Right atrium auricular region (tissue), 2 donors: ENCODE data around the gene PHF5A. TPM values are rescaled to one million over a fixed set of nuclear protein-coding genes. Genes with fewer than 3 reads are reported as not detected.

Experiments used
- DNase-seq: peaks from one replicate; pipeline ENCODE4 v3.0.0-alpha.2; 2019; ENCODE audit warnings: low spot score
- H3K27ac ChIP-seq, 2 donors: fragments of 200-600 bp; sonication (generic); 1 replicate in 1 of 2; 2 replicates in 1 of 2; pipeline ENCODE4 v1.5.1; 2016 to 2019
- H3K27me3 ChIP-seq, 2 donors: fragments of 200-600 bp; sonication (generic); one replicate each; pipeline versions ENCODE4 v1.5.1 to v1.6.0; 2017 to 2019
- H3K36me3 ChIP-seq: fragments of 200-600 bp; sonication (generic); one replicate; pipeline ENCODE4 v1.5.1; 2016
- H3K4me1 ChIP-seq, 2 donors: fragments of 200-600 bp; sonication (generic); one replicate each; pipeline versions ENCODE4 v1.5.1 to v1.6.0; 2017 to 2019
- H3K4me3 ChIP-seq, 2 donors: fragments of 200-600 bp; sonication (generic); 1 replicate in 1 of 2; 2 replicates in 1 of 2; pipeline ENCODE4 v1.5.1; 2017 to 2019; ENCODE audit warnings: mild to moderate bottlenecking in 1 of 2, moderate library complexity in 1 of 2
- H3K9me3 ChIP-seq, 2 donors: fragments of 200-600 bp; sonication (generic); one replicate each; pipeline ENCODE4 v1.5.1; 2019
- CTCF ChIP-seq, 2 donors: fragments of 200-600 bp; sonication (generic); IDR thresholded peaks; one replicate each; pipeline ENCODE4 v1.5.1; 2019; ENCODE audit warnings: antibody characterized with exemption in 2 of 2
- total RNA-seq, 2 donors: library from RNA; depleted of rRNA; stranded (reverse); fragments of >200 nt; gene quantifications; one replicate each; pipeline ENCODE4 v1.1.0, GENCODE V29; 2016

PHF5A gene
- total RNA-seq, 2 donors from 2014 or later: 19.3 to 23.5 TPM

GRCh38 chr22:41504816-41505215, 36.3 kb upstream of the PHF5A start:
- DNase-seq: no peak
- H3K9me3 ChIP-seq: no peaks in the 10 kb centered on the region
- H3K4me3 ChIP-seq: no peak overlapping the region
- TF ChIP-seq CTCF (IDR thresholded peaks at IDR 0.05): no peak
- H3K36me3 ChIP-seq: peaks cover 67% of the 10 kb centered on the region
- H3K27ac ChIP-seq: peak overlapping the region; percentile 23 to 79
- H3K27me3 ChIP-seq: no peaks in the 10 kb centered on the region
- H3K4me1 ChIP-seq: peaks cover 0 to 61% of the 10 kb centered on the region in 2 donors

- H3K27me3 ChIP-seq: no peaks in the 10 kb centered on the region
- peaks cover 0 to 65% of the 10 kb centered on the region in 2 donors for H3K4me1 ChIP-seq
- no peak for TF ChIP-seq CTCF (IDR thresholded peaks at IDR 0.05)
- H3K27ac ChIP-seq: peak overlapping the region; percentile 72 to 79
- H3K36me3 ChIP-seq: peaks cover 67% of the 10 kb centered on the region
- H3K9me3 ChIP-seq: no peaks in the 10 kb centered on the region
- DNase-seq: no peak
- H3K4me3 ChIP-seq: no peak overlapping the region
Measured at GRCh38 chr22:41504397-41504796, 35.9 kb upstream of the PHF5A start.

GRCh38 chr22:41501209-41501608, 32.7 kb upstream of the PHF5A start:
- Histone ChIP-seq H3K4me1 (peaks cover 0 to 53% of the 10 kb centered on the region in 2 donors), H3K36me3 (peaks cover 52% of the 10 kb centered on the region), H3K27ac (peak overlapping the region in 1 of 2 donors; percentile 63), H3K27me3 (no peaks in the 10 kb centered on the region), H3K4me3 (no peak overlapping the region), H3K9me3 (no peaks in the 10 kb centered on the region)
- TF ChIP-seq CTCF (IDR thresholded peaks at IDR 0.05): peak in 1 of 2 donors; percentile 30
- DNase-seq: no peak

- TF ChIP-seq CTCF (IDR thresholded peaks at IDR 0.05): no peak
- Histone ChIP-seq H3K9me3 (no peaks in the 10 kb centered on the region), H3K27me3 (no peaks in the 10 kb centered on the region), H3K4me1 (peaks cover 0 to 50% of the 10 kb centered on the region in 2 donors), H3K27ac (peak overlapping the region; percentile 30 to 63), H3K4me3 (no peak overlapping the region), H3K36me3 (peaks cover 53% of the 10 kb centered on the region)
- DNase-seq: no peak
Measured at GRCh38 chr22:41500303-41500702, 31.8 kb upstream of the PHF5A start.

- Histone ChIP-seq H3K9me3 (no peaks in the 10 kb centered on the region), H3K36me3 (peaks cover 51% of the 10 kb centered on the region), H3K27me3 (no peaks in the 10 kb centered on the region), H3K4me3 (no peak overlapping the region), H3K4me1 (peaks cover 0 to 50% of the 10 kb centered on the region in 2 donors), H3K27ac (peak overlapping the region; percentile 30 to 63)
- no peak for TF ChIP-seq CTCF (IDR thresholded peaks at IDR 0.05)
- DNase-seq: no peak
Measured at GRCh38 chr22:41499624-41500280, 31.3 kb upstream of the PHF5A start.
